Endothelial cell of umbilical vein (primary cell): Measurements from ENCODE around the gene ST6GALNAC6. TPM values are rescaled to one million over a fixed set of nuclear protein-coding genes. Genes with fewer than 3 reads are reported as not detected.

ENCODE experiments used
- BruUV-seq: library from RNA; stranded (reverse); fragments of 400-500 nt; replicated peaks from 2 replicates; lab custom pipeline; 2021; lab: Mats Ljungman, UMichigan
- CTCF ChIA-PET: fragments of 300-600, 350-600 bp; sonication (Branson Sonifier 250); formaldehyde crosslinking; loops from one replicate; lab custom pipeline; 2021; ENCODE audit warnings: antibody characterized with exemption, inconsistent platforms; lab: Charles Lee
- POLR2A ChIA-PET: fragments of 300-600, 350-600 bp; sonication (Branson Sonifier 250); formaldehyde crosslinking; loops from one replicate; lab custom pipeline; 2021; ENCODE audit warnings: antibody characterized with exemption, inconsistent platforms; lab: Charles Lee
- DNase-seq: peaks from one replicate; pipeline ENCODE4 v3.0.0-alpha.2; 2011; ENCODE audit warnings: low read depth, low spot score
- FAIRE-seq: peaks from 2 replicates; lab custom pipeline; 2011; peaks lifted over from hg19 to GRCh38; lab: Jason Lieb, UNC
- H2AFZ ChIP-seq: 2 replicates; pipeline ENCODE4 v1.6.0; 2012; ENCODE audit warnings: low read depth, low read length, control low read depth, inconsistent platforms
- H3K27ac ChIP-seq: 2 replicates; pipeline ENCODE4 v1.5.1; 2011; ENCODE audit warnings: low read depth, mild to moderate bottlenecking, control low read depth, low read length, moderate library complexity; ENCODE audit not compliant: insufficient read depth
- H3K27me3 ChIP-seq, 2 experiments: 2 replicates each; pipeline versions ENCODE4 v1.6.0 to v1.6.1; 2011; ENCODE audit warnings: low read length in 2 of 2, mixed read lengths in 1 of 2; ENCODE audit not compliant: control insufficient read depth in 2 of 2, insufficient read depth in 2 of 2
- H3K36me3 ChIP-seq, 2 experiments: 2 replicates in 1 of 2; 3 replicates in 1 of 2; pipeline ENCODE4 v1.5.1; 2011; ENCODE audit warnings: low read length in 2 of 2, mild to moderate bottlenecking in 1 of 2, moderate library complexity in 1 of 2; ENCODE audit not compliant: control insufficient read depth in 2 of 2, insufficient read depth in 2 of 2; ENCODE audit errors: extremely low read depth in 1 of 2
- H3K4me1 ChIP-seq: 3 replicates; pipeline ENCODE4 v1.5.1; 2011; ENCODE audit warnings: mild to moderate bottlenecking, low read length; ENCODE audit not compliant: control insufficient read depth, insufficient read depth; ENCODE audit errors: extremely low read depth
- H3K4me2 ChIP-seq: 2 replicates; pipeline ENCODE4 v1.6.1; 2011; ENCODE audit warnings: low read length, control low read depth, mixed read lengths; ENCODE audit not compliant: insufficient read depth
- H3K4me3 ChIP-seq, 3 experiments: fragments of 200-600 bp in 1 of 3; sonication (generic), shearing (Covaris generic) in 1 of 3; replicated peaks in 1 of 3; 2 replicates each; pipeline ENCODE4 v1.5.1; 2011 to 2016; ENCODE audit warnings: control low read depth in 3 of 3, low read length in 3 of 3, mild to moderate bottlenecking in 2 of 3, inconsistent platforms in 1 of 3, low read depth in 1 of 3, moderate library complexity in 1 of 3; ENCODE audit not compliant: insufficient read depth in 1 of 3
- H3K79me2 ChIP-seq: 2 replicates; pipeline ENCODE4 v1.6.0; 2012; ENCODE audit warnings: low read length, inconsistent platforms; ENCODE audit not compliant: control insufficient read depth, insufficient read depth
- H3K9ac ChIP-seq: replicated peaks from 2 replicates; pipeline ENCODE3; 2011; ENCODE audit warnings: low read length, control low read depth; ENCODE audit not compliant: insufficient read depth; ENCODE audit errors: extremely low read depth
- H3K9me1 ChIP-seq: replicated peaks from 3 replicates; pipeline ENCODE4 v1.6.0; 2011; ENCODE audit warnings: mild to moderate bottlenecking, low read length; ENCODE audit not compliant: control insufficient read depth, insufficient read depth; ENCODE audit errors: extremely low read depth
- H3K9me3 ChIP-seq: replicated peaks from 2 replicates; pipeline ENCODE4 v1.5.1; 2012; ENCODE audit warnings: low read length, inconsistent platforms; ENCODE audit not compliant: control insufficient read depth, insufficient read depth
- H4K20me1 ChIP-seq: replicated peaks from 2 replicates; pipeline ENCODE3; 2011; ENCODE audit warnings: mild to moderate bottlenecking, low read length; ENCODE audit not compliant: control insufficient read depth, insufficient read depth; ENCODE audit errors: extremely low read depth
- EZH2 ChIP-seq: IDR thresholded peaks from 2 replicates; pipeline ENCODE4 v1.6.1; 2012; ENCODE audit warnings: borderline replicate concordance, low read depth, mild to moderate bottlenecking, moderate library complexity, low read length, inconsistent platforms; ENCODE audit not compliant: severe bottlenecking
- FOS ChIP-seq: IDR thresholded peaks from 2 replicates; pipeline ENCODE4 v1.6.1; 2011; ENCODE audit warnings: mild to moderate bottlenecking, low read length, moderate library complexity, borderline replicate concordance; ENCODE audit not compliant: insufficient read depth
- GATA2 ChIP-seq: IDR thresholded peaks from 2 replicates; pipeline ENCODE4 v1.7.0; 2011; ENCODE audit warnings: low read depth, mild to moderate bottlenecking, moderate library complexity, mixed read lengths, low read length; ENCODE audit not compliant: insufficient read length, insufficient read depth
- JUN ChIP-seq: IDR thresholded peaks from 2 replicates; pipeline ENCODE4 v1.6.1; 2011; ENCODE audit warnings: borderline replicate concordance, low read depth; ENCODE audit not compliant: insufficient read length, insufficient read depth
- MYC ChIP-seq: IDR thresholded peaks from one replicate; pipeline ENCODE4 v1.6.1; 2011; ENCODE audit warnings: mild to moderate bottlenecking, low read depth, low read length
- POLR2A ChIP-seq: IDR thresholded peaks from 2 replicates; pipeline ENCODE4 v1.6.1; 2012; ENCODE audit warnings: low read depth, mild to moderate bottlenecking, control low read depth, low read length
- POLR2AphosphoS5 ChIP-seq: IDR thresholded peaks from 2 replicates; pipeline ENCODE4 v1.6.1; 2012; ENCODE audit warnings: low read depth, mild to moderate bottlenecking, control low read depth, low read length, moderate library complexity; ENCODE audit not compliant: insufficient read depth
- dilution Hi-C: fragments of 300-500 bp; cut with MboI; formaldehyde crosslinking; loops from one replicate; pipeline ENCODE4 v1.15.0; 2019; ENCODE audit warnings: low sequenced_read_pairs; ENCODE audit not compliant: extremely low pct_ligation_motif_present
- intact Hi-C: fragments of 100-400 bp; cut with micrococcal nuclease; formaldehyde crosslinking; loops from one replicate; pipeline ENCODE4 v1.10.0; 2022
- polyA plus RNA-seq, 4 experiments: library from polyadenylated mRNA; depleted of rRNA in 3 of 4; stranded (reverse) in 3 of 4; unstranded in 1 of 4; fragments of >200 nt; gene quantifications; 2 replicates each; pipeline versions ENCODE4 v1.2.1 to v1.2.3, GENCODE V29; 2011 to 2012; ENCODE audit warnings: missing spikeins in 1 of 4
- total RNA-seq: library from RNA; stranded (reverse); gene quantifications from 2 replicates; pipeline ENCODE4 v1.2.3, GENCODE V29; 2021
- TF ChIP-seq, protein P1 (sequence below), 2 donors: IDR thresholded peaks; 1 replicate in 1 of 2; 2 replicates in 1 of 2; pipeline ENCODE4 v1.5.1; 2011; ENCODE audit warnings: low read length in 2 of 2, mild to moderate bottlenecking in 2 of 2, moderate library complexity in 2 of 2, control low read depth in 1 of 2, inconsistent platforms in 1 of 2, low read depth in 1 of 2; ENCODE audit not compliant: insufficient read depth in 1 of 2; ENCODE audit errors: extremely low read depth in 1 of 2
- TF ChIP-seq, protein P2 (sequence below): IDR thresholded peaks from 2 replicates; pipeline ENCODE4 v1.6.1; 2011; ENCODE audit not compliant: insufficient read depth, insufficient read length

ST6GALNAC6 gene
- total and polyA plus RNA-seq, 2 donors (not counting 3 experiments of a cell fraction or from before 2014, with no cell fraction given) = 43.0 to 78.9 TPM

DNA sequence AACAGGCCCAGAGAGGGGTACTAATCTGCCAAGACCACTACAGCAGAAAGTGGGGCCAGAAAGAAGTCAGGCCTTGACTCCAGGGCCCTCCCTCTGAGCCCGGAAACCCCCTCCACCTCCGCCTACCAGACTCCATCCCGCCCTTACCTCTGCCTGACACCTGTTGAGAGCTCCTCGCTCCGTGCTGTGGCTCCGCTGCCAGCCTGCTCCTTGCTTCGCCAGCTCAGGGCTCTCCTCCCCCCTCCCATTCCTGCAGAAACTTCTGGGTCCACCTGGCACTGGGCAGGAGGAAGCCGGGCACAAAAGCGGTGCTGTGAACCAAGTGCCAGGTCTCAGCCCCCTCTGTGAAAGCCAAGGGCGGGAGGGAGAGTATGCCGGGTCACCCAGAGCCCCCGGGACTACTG lies 6.4 kb upstream of the ST6GALNAC6 start:
- TF ChIP-seq FOS (no peak), GATA2 (no peak), POLR2AphosphoS5 (no peak), MYC (no peak), JUN (no peak), EZH2 (no peak), POLR2A (no peak)
- TF ChIP-seq, protein P1, sequence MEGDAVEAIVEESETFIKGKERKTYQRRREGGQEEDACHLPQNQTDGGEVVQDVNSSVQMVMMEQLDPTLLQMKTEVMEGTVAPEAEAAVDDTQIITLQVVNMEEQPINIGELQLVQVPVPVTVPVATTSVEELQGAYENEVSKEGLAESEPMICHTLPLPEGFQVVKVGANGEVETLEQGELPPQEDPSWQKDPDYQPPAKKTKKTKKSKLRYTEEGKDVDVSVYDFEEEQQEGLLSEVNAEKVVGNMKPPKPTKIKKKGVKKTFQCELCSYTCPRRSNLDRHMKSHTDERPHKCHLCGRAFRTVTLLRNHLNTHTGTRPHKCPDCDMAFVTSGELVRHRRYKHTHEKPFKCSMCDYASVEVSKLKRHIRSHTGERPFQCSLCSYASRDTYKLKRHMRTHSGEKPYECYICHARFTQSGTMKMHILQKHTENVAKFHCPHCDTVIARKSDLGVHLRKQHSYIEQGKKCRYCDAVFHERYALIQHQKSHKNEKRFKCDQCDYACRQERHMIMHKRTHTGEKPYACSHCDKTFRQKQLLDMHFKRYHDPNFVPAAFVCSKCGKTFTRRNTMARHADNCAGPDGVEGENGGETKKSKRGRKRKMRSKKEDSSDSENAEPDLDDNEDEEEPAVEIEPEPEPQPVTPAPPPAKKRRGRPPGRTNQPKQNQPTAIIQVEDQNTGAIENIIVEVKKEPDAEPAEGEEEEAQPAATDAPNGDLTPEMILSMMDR (IDR thresholded peaks at IDR 0.05; ENCODE audit: extremely low read depth in 1 of 2, insufficient read depth in 1 of 2, low read depth in 1 of 2, low read length in 2 of 2) = no peak
- TF ChIP-seq, protein P2, sequence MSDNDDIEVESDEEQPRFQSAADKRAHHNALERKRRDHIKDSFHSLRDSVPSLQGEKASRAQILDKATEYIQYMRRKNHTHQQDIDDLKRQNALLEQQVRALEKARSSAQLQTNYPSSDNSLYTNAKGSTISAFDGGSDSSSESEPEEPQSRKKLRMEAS = no peak
- peaks cover 41% of the 10 kb centered on the region for H3K4me1 ChIP-seq
- ChIA-PET POLR2A (no interaction called here), CTCF (interaction anchor here (1.2 to 1.5 kb wide), 2 partner anchors 36 to 171 kb away, joined by 4 read pairs; partner anchors contain the start of gene TOR2A)
- dilution Hi-C loops (no loop called here), intact Hi-C loops (loop anchor here (1.0 kb wide), 1 partner anchor 12 kb away; the partner anchor contains the start of gene ST6GALNAC4)
- no peaks in the 10 kb centered on the region for H3K79me2 ChIP-seq
- peak overlapping the region; percentile 63 for H3K27ac ChIP-seq
- H3K9ac ChIP-seq = no peak overlapping the region
- H3K9me1 ChIP-seq = no peaks in the 10 kb centered on the region
- no TSS peak for BruUV-seq
- FAIRE-seq (peak; percentile 49), DNase-seq (no peak)
- H4K20me1 ChIP-seq = no peaks in the 10 kb centered on the region
- peaks cover 0 to 5% of the 10 kb centered on the region in 2 experiments for H3K36me3 ChIP-seq
- H3K27me3 ChIP-seq = no peaks in the 10 kb centered on the region
- no peak overlapping the region for H3K4me3 ChIP-seq
- H3K4me2 ChIP-seq = no peak overlapping the region
- no peaks in the 10 kb centered on the region for H3K9me3 ChIP-seq
- H2AFZ ChIP-seq = no peak overlapping the region
